Measurements from ENCODE around the gene HYAL1. TPM values are rescaled to one million over a fixed set of nuclear protein-coding genes. Genes with fewer than 3 reads are reported as not detected.

The HYAL1 gene
- total RNA-seq, 1 experiment from 2014 or later, result 1.5 TPM

GRCh38 chr3:50298836-50299637 lies 4.3 kb downstream of the HYAL1 start, which contains the start of the genes HYAL3 and NAA80:
TSS of gene HYAL3 (minus strand) at chr3:50299405. CDS start at chr3:50295602, 3,803 bp downstream.
TSS of gene NAA80 (minus strand) at chr3:50299405. CDS start at chr3:50297463, 1,942 bp downstream.
- Mint-ChIP-seq H3K4me1 (ENCODE audit: low read depth, unreplicated experiment) (peaks cover 24% of the 10 kb centered on the region), H3K9me3 (ENCODE audit: low read depth, unreplicated experiment) (no peaks in the 10 kb centered on the region), H3K4me3 (ENCODE audit: low read depth, unreplicated experiment) (peak within 1 kb of the TSS; percentile 96), H3K27ac (ENCODE audit: unreplicated experiment) (peak within 1 kb of the TSS; percentile 85), H3K36me3 (ENCODE audit: insufficient read depth, unreplicated experiment) (peaks cover 28% of the 10 kb centered on the region), H3K27me3 (ENCODE audit: unreplicated experiment) (no peaks in the 10 kb centered on the region)
- CTCF ChIA-PET, result interaction anchor here (0.6 to 1.6 kb wide), 7 partner anchors 18 to 72 kb away, joined by 3 to 7 read pairs (median 5); no protein-coding TSS in a partner anchor
- BruUV-seq (replicated peaks), result TSS peak; percentile 38
- peak; percentile 46 for TF ChIP-seq CTCF (IDR thresholded peaks at IDR 0.05; ENCODE audit: unreplicated experiment)
- intact Hi-C loops (cut with micrococcal nuclease; ENCODE audit: unreplicated experiment), result no loop called here
- DNase-seq, result peak; percentile 99

- Mint-ChIP-seq H3K4me3 (ENCODE audit: low read depth, unreplicated experiment) (peak overlapping the region; percentile 96), H3K4me1 (ENCODE audit: low read depth, unreplicated experiment) (peaks cover 25% of the 10 kb centered on the region), H3K27me3 (ENCODE audit: unreplicated experiment) (no peaks in the 10 kb centered on the region), H3K27ac (ENCODE audit: unreplicated experiment) (peak overlapping the region; percentile 85), H3K9me3 (ENCODE audit: low read depth, unreplicated experiment) (no peaks in the 10 kb centered on the region), H3K36me3 (ENCODE audit: insufficient read depth, unreplicated experiment) (peaks cover 28% of the 10 kb centered on the region)
- CTCF ChIA-PET, result no interaction called here
- DNase-seq, result no peak
- BruUV-seq (replicated peaks), result no TSS peak
- TF ChIP-seq CTCF (IDR thresholded peaks at IDR 0.05; ENCODE audit: unreplicated experiment), result no peak
- intact Hi-C loops (cut with micrococcal nuclease; ENCODE audit: unreplicated experiment), result no loop called here
Observed at GRCh38 chr3:50297896-50298725, 5.3 kb downstream of the HYAL1 start.

- Mint-ChIP-seq H3K36me3 (ENCODE audit: insufficient read depth, unreplicated experiment) (peaks cover 33% of the 10 kb centered on the region), H3K27me3 (ENCODE audit: unreplicated experiment) (no peaks in the 10 kb centered on the region), H3K4me3 (ENCODE audit: low read depth, unreplicated experiment) (no peak overlapping the region), H3K4me1 (ENCODE audit: low read depth, unreplicated experiment) (peaks cover 25% of the 10 kb centered on the region), H3K27ac (ENCODE audit: unreplicated experiment) (no peak overlapping the region), H3K9me3 (ENCODE audit: low read depth, unreplicated experiment) (no peaks in the 10 kb centered on the region)
- no peak for DNase-seq
- BruUV-seq (replicated peaks), result no TSS peak
- intact Hi-C loops (cut with micrococcal nuclease; ENCODE audit: unreplicated experiment), result no loop called here
- CTCF ChIA-PET, result no interaction called here
- TF ChIP-seq CTCF (IDR thresholded peaks at IDR 0.05; ENCODE audit: unreplicated experiment), result no peak
Observed at GRCh38 chr3:50297384-50297775, 6.0 kb downstream of the HYAL1 start.

GRCh38 chr3:50296721-50297383 lies 6.5 kb downstream of the HYAL1 start:
- CTCF ChIA-PET, result no interaction called here

More at GRCh38 chr3:50296721-50297383, 6.5 kb downstream of the HYAL1 start:
- BruUV-seq (replicated peaks), result no TSS peak
- Mint-ChIP-seq H3K36me3 (ENCODE audit: insufficient read depth, unreplicated experiment) (peaks cover 38% of the 10 kb centered on the region), H3K27me3 (ENCODE audit: unreplicated experiment) (no peaks in the 10 kb centered on the region), H3K4me3 (ENCODE audit: low read depth, unreplicated experiment) (no peak overlapping the region), H3K4me1 (ENCODE audit: low read depth, unreplicated experiment) (peaks cover 26% of the 10 kb centered on the region), H3K27ac (ENCODE audit: unreplicated experiment) (no peak overlapping the region), H3K9me3 (ENCODE audit: low read depth, unreplicated experiment) (no peaks in the 10 kb centered on the region)
- intact Hi-C loops (cut with micrococcal nuclease; ENCODE audit: unreplicated experiment), result no loop called here
- DNase-seq, result no peak
- no peak for TF ChIP-seq CTCF (IDR thresholded peaks at IDR 0.05; ENCODE audit: unreplicated experiment)
